ENCODE measurements around the gene PDE2A.

PDE2A gene

DNA sequence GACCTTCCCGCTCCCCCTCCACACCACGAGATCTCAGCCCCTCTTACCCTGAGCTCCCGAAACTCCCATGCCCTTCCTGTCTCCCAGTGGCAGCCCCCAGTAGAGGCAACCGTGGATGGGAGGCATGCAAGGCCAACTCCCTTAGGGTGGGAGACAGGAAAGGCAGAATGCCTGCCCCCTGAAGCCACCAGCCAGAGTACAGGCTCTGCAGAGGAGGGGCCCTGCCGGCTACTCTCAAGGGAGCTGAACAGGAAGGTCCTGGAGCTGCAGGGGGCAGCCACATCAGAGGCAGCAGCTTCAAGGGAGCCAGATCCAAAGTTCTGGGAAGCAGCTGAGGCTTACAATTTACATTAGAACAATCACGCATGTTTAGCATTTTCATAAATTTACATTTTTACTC is 38.3 kb downstream of the PDE2A start:
- TF ChIP-seq POLR2A (IDR thresholded peaks at IDR 0.05; ENCODE audit: low read depth, low read length) (no peak), SPI1 (IDR thresholded peaks at IDR 0.05; ENCODE audit: low read depth, low read length) (no peak), PAX5 (IDR thresholded peaks at IDR 0.05; ENCODE audit: insufficient read depth, low read length, severe bottlenecking) (no peak), TAF1 (IDR thresholded peaks at IDR 0.05; ENCODE audit: low read depth, low read length) (no peak), POLR2AphosphoS5 (IDR thresholded peaks at IDR 0.05; ENCODE audit: low read depth, low read length) (no peak), POU2F2 (IDR thresholded peaks at IDR 0.05; ENCODE audit: low read depth, low read length) (no peak)
- FAIRE-seq (no peak), DNase-seq (ENCODE audit: insufficient read length, low spot score) (no peak)

DNA sequence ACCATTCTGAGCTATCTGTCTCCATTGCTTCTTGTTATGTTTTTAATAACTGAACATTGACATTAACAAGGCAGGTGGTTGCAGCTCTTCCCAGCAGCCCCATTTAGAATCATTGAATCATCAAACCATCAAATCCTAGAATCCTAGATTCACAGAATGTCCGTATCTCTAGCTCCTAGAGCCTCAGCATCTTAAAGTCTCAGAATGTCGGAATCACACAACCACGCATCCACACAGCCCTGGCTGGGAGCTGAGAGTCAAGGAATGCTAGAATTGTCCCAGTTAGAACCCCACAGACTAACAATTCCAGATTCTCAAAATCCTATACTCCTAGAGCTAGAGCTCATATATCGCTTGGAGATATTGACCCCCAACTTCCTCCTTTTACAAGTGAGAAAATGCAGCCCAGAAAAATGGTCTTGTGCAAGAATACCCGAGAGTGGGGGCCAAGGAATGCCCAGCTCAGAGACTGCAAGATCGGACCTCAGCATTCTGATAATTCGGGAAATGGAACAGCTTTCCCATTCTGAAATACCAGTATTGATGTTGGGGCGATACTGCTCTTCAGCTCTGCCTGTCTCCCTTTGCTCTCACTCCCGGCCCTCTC is 38.8 kb downstream of the PDE2A start:
- DNase-seq (ENCODE audit: insufficient read length, low spot score) (no peak), FAIRE-seq (no peak)
- no peak for TF ChIP-seq POLR2AphosphoS5 (IDR thresholded peaks at IDR 0.05; ENCODE audit: low read depth, low read length)
- no peak for TF ChIP-seq PAX5 (IDR thresholded peaks at IDR 0.05; ENCODE audit: insufficient read depth, low read length, severe bottlenecking)
- no peak for TF ChIP-seq TAF1 (IDR thresholded peaks at IDR 0.05; ENCODE audit: low read depth, low read length)
- TF ChIP-seq SPI1 (IDR thresholded peaks at IDR 0.05; ENCODE audit: low read depth, low read length), result no peak
- TF ChIP-seq POU2F2 (IDR thresholded peaks at IDR 0.05; ENCODE audit: low read depth, low read length), result no peak
- TF ChIP-seq POLR2A (IDR thresholded peaks at IDR 0.05; ENCODE audit: low read depth, low read length), result no peak

DNA sequence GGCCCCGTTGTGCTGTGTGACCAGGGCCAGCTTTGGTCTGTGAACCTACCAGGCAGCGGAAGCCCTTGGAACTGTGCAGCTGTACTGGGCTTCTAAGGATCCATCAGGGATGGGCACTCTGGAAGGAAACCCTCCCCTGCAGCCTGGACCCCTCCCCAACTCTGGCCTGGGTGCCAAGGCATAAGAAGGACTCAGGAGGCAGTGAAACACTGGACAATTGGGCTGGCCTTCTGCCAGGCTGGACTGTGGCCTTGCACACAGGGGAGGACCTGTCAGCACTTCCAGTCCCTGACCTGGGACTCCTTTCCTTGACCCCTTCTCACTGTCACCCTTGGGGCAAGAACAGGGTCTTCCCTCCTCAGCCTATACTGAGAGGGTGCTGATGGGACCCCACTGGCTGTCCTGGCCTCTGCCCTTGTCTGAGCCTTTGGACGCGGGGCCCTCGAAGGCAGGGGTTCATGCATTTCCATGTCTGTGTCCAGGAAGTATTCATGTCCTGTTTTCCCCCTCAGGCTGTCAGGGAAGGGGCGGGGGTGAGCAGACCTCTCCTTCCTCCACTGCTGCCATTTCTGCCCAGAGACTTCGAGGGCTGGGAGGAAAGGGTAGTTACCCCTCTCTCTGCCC is 39.6 kb downstream of the PDE2A start:
- no peak for TF ChIP-seq PAX5 (IDR thresholded peaks at IDR 0.05; ENCODE audit: insufficient read depth, low read length, severe bottlenecking)
- no peak for TF ChIP-seq POLR2A (IDR thresholded peaks at IDR 0.05; ENCODE audit: low read depth, low read length)
- TF ChIP-seq SPI1 (IDR thresholded peaks at IDR 0.05; ENCODE audit: low read depth, low read length), result no peak
- TF ChIP-seq TAF1 (IDR thresholded peaks at IDR 0.05; ENCODE audit: low read depth, low read length), result no peak
- no peak for TF ChIP-seq POLR2AphosphoS5 (IDR thresholded peaks at IDR 0.05; ENCODE audit: low read depth, low read length)
- TF ChIP-seq POU2F2 (IDR thresholded peaks at IDR 0.05; ENCODE audit: low read depth, low read length), result no peak
- DNase-seq (ENCODE audit: insufficient read length, low spot score) (no peak), FAIRE-seq (no peak)

DNA sequence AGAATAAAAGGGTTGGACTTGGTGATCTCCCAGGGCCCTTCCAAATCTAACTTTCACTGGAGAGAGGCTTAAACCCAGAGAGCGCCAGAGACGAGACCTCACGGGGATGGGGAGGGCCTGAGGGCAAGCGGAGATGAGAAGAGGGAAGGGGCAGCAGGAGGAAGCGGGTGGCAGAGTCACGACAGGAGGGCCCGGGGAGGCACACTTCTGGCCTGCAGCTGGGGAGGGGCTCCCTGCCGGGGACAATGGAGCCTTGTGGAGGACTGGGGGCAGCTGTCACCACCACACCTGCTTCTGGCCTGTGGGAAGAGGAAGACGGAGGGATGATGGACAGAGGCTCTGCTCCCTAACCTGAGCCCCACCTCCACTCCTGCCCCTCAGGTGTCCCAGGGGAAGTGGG is 40.2 kb downstream of the PDE2A start:
- no peak for TF ChIP-seq SPI1 (IDR thresholded peaks at IDR 0.05; ENCODE audit: low read depth, low read length)
- no peak for DNase-seq (ENCODE audit: insufficient read length, low spot score)
- FAIRE-seq, result no peak

DNA sequence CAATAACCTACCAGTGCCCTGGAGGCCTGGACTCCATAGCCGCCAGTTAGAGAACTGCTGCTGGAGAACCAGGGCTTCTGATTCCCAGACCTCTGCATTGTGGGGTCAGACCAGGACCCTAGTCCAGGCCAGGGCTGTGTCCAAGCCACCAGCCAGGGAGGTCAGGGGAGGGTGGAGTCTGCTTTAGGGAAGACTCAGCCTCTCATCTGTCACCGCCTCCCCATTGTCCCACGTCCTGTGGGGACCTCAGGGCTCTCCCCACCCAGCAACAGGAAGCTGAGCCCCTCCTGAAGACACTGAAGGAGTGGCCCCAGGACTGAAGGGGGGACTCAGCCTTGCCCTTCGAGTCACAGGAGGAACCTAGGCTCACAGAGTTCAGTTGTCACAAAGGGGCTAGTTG is 41.2 kb downstream of the PDE2A start:
- no peak for FAIRE-seq
- no peak for TF ChIP-seq PAX5 (IDR thresholded peaks at IDR 0.05; ENCODE audit: insufficient read depth, low read length, severe bottlenecking)
- no peak for TF ChIP-seq TAF1 (IDR thresholded peaks at IDR 0.05; ENCODE audit: low read depth, low read length)
- no peak for TF ChIP-seq POU2F2 (IDR thresholded peaks at IDR 0.05; ENCODE audit: low read depth, low read length)
- TF ChIP-seq POLR2AphosphoS5 (IDR thresholded peaks at IDR 0.05; ENCODE audit: low read depth, low read length), result no peak
- TF ChIP-seq SPI1 (IDR thresholded peaks at IDR 0.05; ENCODE audit: low read depth, low read length), result no peak
- TF ChIP-seq POLR2A (IDR thresholded peaks at IDR 0.05; ENCODE audit: low read depth, low read length), result no peak

DNA sequence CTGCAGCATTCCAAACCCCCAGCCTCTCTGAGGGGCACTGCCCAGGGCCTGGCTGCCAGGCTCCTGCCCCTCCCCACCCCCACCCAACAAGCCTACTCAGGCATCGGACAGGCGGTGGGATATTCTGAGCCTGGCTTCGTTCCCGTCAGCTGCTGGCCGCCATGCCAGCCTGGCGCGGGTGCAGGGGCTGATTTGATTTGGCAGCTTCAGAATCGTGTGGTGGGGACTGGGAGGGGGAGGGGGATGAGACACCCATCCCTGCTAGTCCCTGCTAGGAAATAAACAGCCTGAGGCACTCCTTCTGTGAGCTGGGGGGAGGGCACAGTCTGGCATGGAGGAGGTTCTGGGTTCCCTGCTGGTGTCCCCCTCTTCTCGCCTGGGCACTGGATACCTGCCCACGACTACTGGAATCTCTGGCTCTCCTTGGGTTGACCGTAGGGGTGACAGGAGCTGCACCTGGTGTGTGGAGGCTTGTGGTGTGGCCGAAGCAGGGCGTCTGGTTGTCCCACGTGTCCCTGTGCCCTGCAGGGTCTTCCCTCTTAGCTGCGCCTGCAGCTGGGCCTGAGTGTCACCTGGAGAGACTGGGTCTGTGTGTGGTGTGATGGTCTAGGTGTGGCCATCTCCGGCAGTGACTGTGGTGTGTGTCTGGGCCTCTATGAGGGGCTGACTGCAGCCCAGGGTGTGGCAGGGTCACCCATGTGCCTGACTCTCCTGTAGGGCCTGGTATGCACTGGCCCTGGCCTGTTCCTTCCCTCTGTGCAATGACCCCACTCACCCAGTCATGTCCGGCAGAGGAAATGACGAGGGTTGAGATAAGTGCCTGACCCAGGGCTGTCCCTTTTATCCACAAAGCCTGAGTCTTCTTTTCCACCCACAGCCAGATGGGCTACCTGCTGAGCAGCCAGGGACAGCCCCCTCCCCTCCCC is 42.2 kb downstream of the PDE2A start:
- no peak for TF ChIP-seq PAX5 (IDR thresholded peaks at IDR 0.05; ENCODE audit: insufficient read depth, low read length, severe bottlenecking)
- no peak for FAIRE-seq

More for the DNA sequence above, 41.2 kb downstream of the PDE2A start:
- no peak for DNase-seq (ENCODE audit: insufficient read length, low spot score)

DNA sequence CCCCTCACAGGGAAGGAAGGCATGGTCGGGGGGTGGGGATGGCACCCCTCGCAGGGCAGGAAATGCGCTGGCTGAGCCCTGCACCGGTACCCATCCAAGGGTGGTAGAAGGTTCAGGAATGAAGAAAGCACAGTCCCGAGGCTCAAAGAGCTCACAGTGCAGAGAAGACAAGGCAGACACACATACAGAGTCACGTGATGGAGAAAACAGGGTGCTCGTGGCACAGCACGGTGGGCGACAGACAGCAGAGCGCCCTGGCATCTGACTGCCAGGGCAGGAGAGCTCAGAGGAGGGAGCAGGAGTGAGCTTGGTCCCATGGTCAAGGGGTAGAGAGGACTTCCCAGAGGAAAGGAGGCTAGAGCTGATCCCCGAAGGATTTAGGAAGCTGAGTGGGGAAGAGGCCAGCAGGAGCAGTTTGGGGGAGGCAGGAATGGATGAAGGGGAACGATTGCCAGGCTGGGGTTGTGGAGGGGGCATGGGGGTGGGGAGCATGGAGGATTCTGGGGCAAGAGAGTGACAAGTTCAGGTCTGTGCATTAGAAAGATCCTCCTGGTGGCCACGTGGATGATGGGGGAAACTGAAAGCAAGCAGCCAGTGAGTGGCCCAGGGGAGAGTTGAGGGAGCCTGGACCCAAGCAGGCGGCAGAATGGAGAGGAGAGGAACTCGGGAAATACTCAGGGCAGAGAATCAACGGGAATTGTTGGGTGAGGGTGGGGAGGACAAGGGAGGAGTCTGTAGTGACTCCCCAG is 43.9 kb downstream of the PDE2A start:
- DNase-seq (ENCODE audit: insufficient read length, low spot score) (no peak), FAIRE-seq (no peak)
- TF ChIP-seq PAX5 (IDR thresholded peaks at IDR 0.05; ENCODE audit: insufficient read depth, low read length, severe bottlenecking) (no peak), POLR2AphosphoS5 (IDR thresholded peaks at IDR 0.05; ENCODE audit: low read depth, low read length) (no peak), SPI1 (IDR thresholded peaks at IDR 0.05; ENCODE audit: low read depth, low read length) (no peak), POLR2A (IDR thresholded peaks at IDR 0.05; ENCODE audit: low read depth, low read length) (no peak), POU2F2 (IDR thresholded peaks at IDR 0.05; ENCODE audit: low read depth, low read length) (no peak), TAF1 (IDR thresholded peaks at IDR 0.05; ENCODE audit: low read depth, low read length) (no peak)

More for the DNA sequence above, 42.2 kb downstream of the PDE2A start:
- DNase-seq (ENCODE audit: insufficient read length, low spot score), result no peak

DNA sequence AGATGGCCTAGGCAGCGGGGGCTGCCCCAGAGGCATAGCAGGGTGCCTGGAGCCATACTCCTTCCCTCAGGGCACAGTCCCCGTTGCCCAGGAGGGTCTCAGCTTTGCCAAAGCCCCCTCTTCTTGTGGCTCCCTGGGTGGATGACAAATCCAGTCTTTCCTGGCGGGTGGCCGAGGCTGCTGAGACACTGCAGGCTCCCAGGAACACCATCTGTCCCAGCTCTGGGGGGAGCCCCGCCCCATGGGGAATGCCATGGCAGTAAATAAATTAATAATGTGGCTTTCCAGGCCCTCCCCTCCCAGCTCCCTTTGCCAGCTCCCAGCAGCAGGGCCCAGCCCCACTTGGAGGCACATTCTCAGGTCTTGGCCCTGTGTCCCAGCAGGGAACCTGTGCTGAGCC is 45.0 kb downstream of the PDE2A start:
- DNase-seq (ENCODE audit: insufficient read length, low spot score) (no peak), FAIRE-seq (no peak)
- TF ChIP-seq SPI1 (IDR thresholded peaks at IDR 0.05; ENCODE audit: low read depth, low read length), result no peak

DNA sequence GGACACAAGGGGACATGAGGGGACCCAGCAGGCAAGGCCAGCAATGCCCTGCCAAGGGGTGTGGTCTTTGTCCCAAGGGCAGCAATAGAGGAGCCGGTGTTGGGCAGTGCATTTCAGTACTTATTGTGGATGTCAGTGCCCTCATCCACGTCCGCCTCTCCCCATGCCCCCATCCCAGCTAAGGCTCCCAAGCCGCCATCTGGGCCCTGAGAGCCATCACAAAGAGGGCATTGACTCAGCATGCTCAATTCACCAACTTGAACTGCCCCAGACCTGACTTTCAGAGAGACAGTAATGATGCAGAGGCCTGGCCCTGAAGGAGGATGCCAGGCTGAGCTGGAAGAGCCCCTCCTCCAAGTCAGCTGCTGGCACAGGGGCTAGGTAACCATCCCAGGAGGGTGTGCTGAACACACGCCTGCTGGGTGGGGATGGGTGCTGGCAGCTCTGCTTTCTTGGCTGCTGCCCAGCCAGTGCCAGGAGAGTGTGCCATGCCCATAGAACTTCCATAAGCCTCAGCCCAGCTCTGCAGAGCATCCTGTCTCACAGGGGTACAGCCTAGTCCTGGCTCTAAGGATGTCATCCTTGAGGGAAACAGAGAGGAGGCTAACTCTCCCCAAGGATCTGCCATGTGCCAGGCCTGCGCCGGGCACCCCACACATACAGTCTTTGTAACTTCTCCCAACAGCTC is 46.5 kb downstream of the PDE2A start:
- DNase-seq (ENCODE audit: insufficient read length, low spot score), result no peak
- TF ChIP-seq TAF1 (IDR thresholded peaks at IDR 0.05; ENCODE audit: low read depth, low read length) (no peak), PAX5 (IDR thresholded peaks at IDR 0.05; ENCODE audit: insufficient read depth, low read length, severe bottlenecking) (no peak), POLR2A (IDR thresholded peaks at IDR 0.05; ENCODE audit: low read depth, low read length) (no peak), POU2F2 (IDR thresholded peaks at IDR 0.05; ENCODE audit: low read depth, low read length) (no peak), POLR2AphosphoS5 (IDR thresholded peaks at IDR 0.05; ENCODE audit: low read depth, low read length) (no peak), SPI1 (IDR thresholded peaks at IDR 0.05; ENCODE audit: low read depth, low read length) (no peak)
- no peak for FAIRE-seq
